Testis (tissue), 3 donors: ENCODE measurements around the gene C3orf20. TPM values are rescaled to one million over a fixed set of nuclear protein-coding genes. Genes with fewer than 3 reads are reported as not detected.

Experiments used
- DNase-seq: peaks from one replicate; pipeline ENCODE4 v3.0.0-alpha.2; 2019
- H3K27ac ChIP-seq, 2 donors: fragments of 200-600 bp; sonication (generic); one replicate each; pipeline ENCODE4 v1.5.1; 2019
- H3K27me3 ChIP-seq: fragments of 200-600 bp; sonication (generic); one replicate; pipeline ENCODE4 v1.5.1; 2019
- H3K36me3 ChIP-seq: fragments of 200-600 bp; sonication (generic); one replicate; pipeline ENCODE4 v1.5.1; 2017; ENCODE audit warnings: low read depth; ENCODE audit errors: missing control alignments
- H3K4me1 ChIP-seq: fragments of 200-600 bp; sonication (generic); one replicate; pipeline ENCODE4 v1.5.1; 2019
- H3K4me3 ChIP-seq, 2 donors: fragments of 200-600 bp; sonication (generic); one replicate each; pipeline ENCODE4 v1.5.1; 2017 to 2019
- H3K9me3 ChIP-seq: fragments of 200-600 bp; sonication (generic); one replicate; pipeline ENCODE4 v1.5.1; 2017
- POLR2A ChIP-seq: fragments of 450-650 bp; IDR thresholded peaks from one replicate; pipeline ENCODE4 v1.6.1; 2017; ENCODE audit warnings: antibody characterized with exemption, mild to moderate bottlenecking, moderate library complexity
- WGBS, 2 donors: methylation state at CpG; one replicate each; pipeline ENCODE4 v1.1.5; 2018; 5-methylcytosine and 5-hydroxymethylcytosine counted together
- intact Hi-C: fragments of 100-400 bp; cut with DNase I; formaldehyde crosslinking; loops from one replicate; pipeline ENCODE4 v1.15.1; 2023; ENCODE audit warnings: low total_unique reads
- polyA plus RNA-seq: library from polyadenylated mRNA; stranded (reverse); fragments of 350-450 nt; fragmentation: Illumina TruSeq; extraction: RNeasy Lipid Tissue Mini Kit (QIAGEN cat#74804); gene quantifications from one replicate; pipeline ENCODE4 v1.2.3, GENCODE V29; 2014; ENCODE audit warnings: low read depth, low replicate concordance; ENCODE audit not compliant: insufficient read depth
- total RNA-seq, 2 donors: library from RNA; depleted of rRNA; stranded (reverse); fragments of >200 nt; gene quantifications; one replicate each; pipeline ENCODE4 v1.2.3, GENCODE V29; 2016
- TF ChIP-seq, protein P1 (sequence below), 3 experiments: fragments of 450-650 bp in 2 of 3; fragments of 200-600 bp in 1 of 3; sonication (generic) in 1 of 3; IDR thresholded peaks; one replicate each; pipeline ENCODE4 v1.5.1; 2016 to 2019; ENCODE audit warnings: antibody characterized with exemption in 3 of 3, mild to moderate bottlenecking in 2 of 3, moderate library complexity in 1 of 3

Gene C3orf20
- total and polyA plus RNA-seq, 3 donors from 2014 or later = 3.8 to 16.5 (median 11.0) TPM

DNA sequence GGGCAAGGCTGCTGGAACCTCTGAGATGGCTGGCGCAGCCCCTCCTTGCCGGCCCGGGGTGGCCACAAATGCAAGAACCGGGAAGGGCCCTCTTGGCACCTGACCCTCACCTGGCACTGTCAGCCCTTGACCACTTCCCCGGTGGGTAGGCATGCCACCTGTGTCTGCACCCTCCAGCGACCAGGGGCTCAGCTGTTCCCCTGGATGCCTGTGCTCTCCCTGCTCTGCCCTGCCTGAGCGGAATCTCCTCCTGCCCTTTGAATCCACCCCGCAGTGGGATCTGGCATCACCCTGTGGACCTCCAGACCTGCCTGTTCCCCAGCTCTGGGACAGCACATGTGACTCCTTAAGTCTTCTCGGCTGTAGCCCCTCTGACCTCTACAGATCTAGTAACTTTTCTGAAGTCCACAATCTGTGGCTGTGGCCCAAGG is 117.8 kb downstream of the C3orf20 start:
- 85 to 88% methylated on average over 5 to 9 of the region's 9 CpGs for WGBS, 2 donors
- TF ChIP-seq, protein P1, sequence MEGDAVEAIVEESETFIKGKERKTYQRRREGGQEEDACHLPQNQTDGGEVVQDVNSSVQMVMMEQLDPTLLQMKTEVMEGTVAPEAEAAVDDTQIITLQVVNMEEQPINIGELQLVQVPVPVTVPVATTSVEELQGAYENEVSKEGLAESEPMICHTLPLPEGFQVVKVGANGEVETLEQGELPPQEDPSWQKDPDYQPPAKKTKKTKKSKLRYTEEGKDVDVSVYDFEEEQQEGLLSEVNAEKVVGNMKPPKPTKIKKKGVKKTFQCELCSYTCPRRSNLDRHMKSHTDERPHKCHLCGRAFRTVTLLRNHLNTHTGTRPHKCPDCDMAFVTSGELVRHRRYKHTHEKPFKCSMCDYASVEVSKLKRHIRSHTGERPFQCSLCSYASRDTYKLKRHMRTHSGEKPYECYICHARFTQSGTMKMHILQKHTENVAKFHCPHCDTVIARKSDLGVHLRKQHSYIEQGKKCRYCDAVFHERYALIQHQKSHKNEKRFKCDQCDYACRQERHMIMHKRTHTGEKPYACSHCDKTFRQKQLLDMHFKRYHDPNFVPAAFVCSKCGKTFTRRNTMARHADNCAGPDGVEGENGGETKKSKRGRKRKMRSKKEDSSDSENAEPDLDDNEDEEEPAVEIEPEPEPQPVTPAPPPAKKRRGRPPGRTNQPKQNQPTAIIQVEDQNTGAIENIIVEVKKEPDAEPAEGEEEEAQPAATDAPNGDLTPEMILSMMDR (IDR thresholded peaks at IDR 0.05) = no peak
- TF ChIP-seq POLR2A = no peak
- no peaks in the 10 kb centered on the region for H3K27me3 ChIP-seq
- intact Hi-C loops = loop anchor here (10.0 kb wide), 1 partner anchor 122 kb away; no protein-coding TSS in a partner anchor
- no peaks in the 10 kb centered on the region for H3K36me3 ChIP-seq
- no peaks in the 10 kb centered on the region for H3K4me1 ChIP-seq
- H3K4me3 ChIP-seq = no peak overlapping the region
- no peaks in the 10 kb centered on the region for H3K9me3 ChIP-seq
- no peak for DNase-seq
- H3K27ac ChIP-seq = peak overlapping the region in 1 of 2 donors; percentile 56

DNA sequence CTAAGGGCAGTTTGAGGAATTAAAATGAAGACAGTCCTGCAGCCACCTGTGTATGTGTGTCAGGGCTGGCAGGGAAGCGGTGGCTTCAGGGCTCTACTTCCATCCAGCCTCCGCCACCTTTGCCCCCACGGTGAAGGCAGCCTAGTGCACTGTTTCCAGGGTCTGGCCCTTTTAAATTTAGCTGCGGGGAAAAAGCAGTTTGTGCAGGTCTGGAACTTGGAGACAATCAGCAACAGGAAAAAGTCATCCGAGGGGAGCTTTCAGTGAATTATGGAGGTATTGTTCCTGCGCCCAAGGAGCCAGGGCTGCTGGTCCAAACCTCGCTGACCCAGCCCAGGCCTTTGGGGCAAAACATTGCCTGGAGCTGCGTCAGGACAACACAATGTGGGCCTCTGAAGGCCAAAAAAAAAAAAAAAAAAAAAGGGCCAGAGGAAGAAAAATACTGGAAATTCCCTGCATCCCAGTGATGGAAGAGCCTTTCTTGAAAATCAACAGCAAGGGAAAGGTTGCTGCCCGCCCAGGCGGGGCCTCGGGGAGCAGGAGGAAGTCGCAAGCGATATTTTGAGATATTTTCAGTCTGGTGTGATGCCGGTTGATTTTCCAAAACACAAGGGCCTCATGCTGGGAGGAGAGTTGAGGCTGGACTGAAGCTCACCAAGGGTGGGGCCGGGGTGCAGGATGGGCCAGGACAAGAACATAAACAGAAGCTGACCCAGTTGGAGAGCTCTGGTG is 118.4 kb downstream of the C3orf20 start:
- Histone ChIP-seq H3K9me3 (no peaks in the 10 kb centered on the region), H3K27ac (peak overlapping the region in 1 of 2 donors; percentile 56), H3K27me3 (no peaks in the 10 kb centered on the region), H3K4me1 (no peaks in the 10 kb centered on the region), H3K4me3 (no peak overlapping the region), H3K36me3 (no peaks in the 10 kb centered on the region)
- DNase-seq = peak; percentile 50
- intact Hi-C loops = loop anchor here (10.0 kb wide), 1 partner anchor 122 kb away; no protein-coding TSS in a partner anchor
- WGBS, 2 donors = 47 to 53% methylated on average over 13 to 15 of the region's 15 CpGs
- TF ChIP-seq, protein P1 (IDR thresholded peaks at IDR 0.05) = no peak
- no peak for TF ChIP-seq POLR2A

DNA sequence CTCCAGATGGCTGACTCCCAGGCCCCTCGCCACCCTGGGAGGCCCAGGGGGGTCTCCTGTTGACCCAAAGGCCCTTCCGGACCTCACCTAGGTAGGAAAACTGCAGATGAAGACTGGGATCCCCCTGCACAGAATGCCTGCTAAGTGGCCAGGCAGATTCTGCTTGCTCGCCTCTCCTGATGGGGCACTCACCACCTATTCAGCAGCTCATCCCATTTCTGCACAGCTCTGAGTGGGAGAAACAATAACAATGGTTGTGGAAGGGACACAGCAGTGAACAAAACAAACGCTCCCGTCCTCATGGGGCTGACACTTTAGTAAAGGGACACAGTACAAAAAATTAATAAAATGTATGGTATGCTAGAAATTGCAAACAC is 118.9 kb downstream of the C3orf20 start:
- Histone ChIP-seq H3K27me3 (no peaks in the 10 kb centered on the region), H3K9me3 (no peaks in the 10 kb centered on the region), H3K4me1 (no peaks in the 10 kb centered on the region), H3K36me3 (no peaks in the 10 kb centered on the region), H3K4me3 (no peak overlapping the region), H3K27ac (no peak overlapping the region)
- TF ChIP-seq POLR2A = no peak
- TF ChIP-seq, protein P1 (IDR thresholded peaks at IDR 0.05) = no peak
- WGBS, 2 donors = 57 to 58% methylated on average over 5 of the region's 5 CpGs
- intact Hi-C loops = loop anchor here (10.0 kb wide), 1 partner anchor 121 kb away; no protein-coding TSS in a partner anchor
- DNase-seq = no peak

DNA sequence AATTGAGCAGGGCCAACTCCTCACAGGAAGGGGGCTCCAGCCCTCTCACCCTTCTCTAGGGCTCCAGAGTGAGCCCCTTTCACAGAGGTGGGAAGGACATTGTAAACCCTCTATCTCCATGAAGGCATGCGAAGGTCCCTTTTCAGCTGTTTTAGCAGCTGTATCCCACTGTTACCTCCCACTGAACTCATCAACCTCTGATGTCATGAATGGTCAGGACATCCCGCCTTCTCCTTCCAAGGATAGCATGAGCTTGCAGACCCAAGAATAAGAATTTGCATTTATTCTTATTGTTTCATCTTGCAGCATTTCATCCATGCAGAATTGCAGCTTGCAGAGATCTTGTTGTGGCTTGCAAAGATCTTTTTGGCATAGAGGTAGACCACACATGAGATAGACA is 119.5 kb downstream of the C3orf20 start:
- no peaks in the 10 kb centered on the region for H3K27me3 ChIP-seq

More for the DNA sequence above, 119.5 kb downstream of the C3orf20 start:
- no peak for TF ChIP-seq POLR2A
- TF ChIP-seq, protein P1 (IDR thresholded peaks at IDR 0.05) = no peak
- no peaks in the 10 kb centered on the region for H3K36me3 ChIP-seq
- H3K9me3 ChIP-seq = no peaks in the 10 kb centered on the region
- intact Hi-C loops = loop anchor here (10.0 kb wide), 1 partner anchor 120 kb away; no protein-coding TSS in a partner anchor
- no peaks in the 10 kb centered on the region for H3K4me1 ChIP-seq
- DNase-seq = no peak
- 72 to 80% methylated on average over 2 of the region's 2 CpGs for WGBS, 2 donors
- no peak overlapping the region for H3K27ac ChIP-seq
- no peak overlapping the region for H3K4me3 ChIP-seq
